ENCODE measurements around the gene TTC9B.

TTC9B gene

GRCh38 chr19:40247735-40248262 is 29.6 kb upstream of the TTC9B start:
- no peak for DNase-seq

GRCh38 chr19:40247178-40247577 is 29.0 kb upstream of the TTC9B start:
- no peak for DNase-seq

- no peak for DNase-seq
Observed at GRCh38 chr19:40246292-40247073, 28.3 kb upstream of the TTC9B start.

- DNase-seq, result no peak
Observed at GRCh38 chr19:40245506-40246128, 27.4 kb upstream of the TTC9B start.

GRCh38 chr19:40244579-40245317 is 26.6 kb upstream of the TTC9B start:
- DNase-seq, result no peak

GRCh38 chr19:40243181-40243580 is 25.0 kb upstream of the TTC9B start:
- DNase-seq, result no peak

GRCh38 chr19:40242480-40242879 is 24.3 kb upstream of the TTC9B start:
- no peak for DNase-seq

- no peak for DNase-seq
Observed at GRCh38 chr19:40241809-40242384, 23.7 kb upstream of the TTC9B start.

GRCh38 chr19:40241125-40241808 is 23.1 kb upstream of the TTC9B start:
- DNase-seq, result no peak

- no peak for DNase-seq
Observed at GRCh38 chr19:40240332-40240731, 22.1 kb upstream of the TTC9B start.

GRCh38 chr19:40239415-40240226 is 21.4 kb upstream of the TTC9B start:
- DNase-seq, result no peak

GRCh38 chr19:40238775-40239174 is 20.6 kb upstream of the TTC9B start:
- no peak for DNase-seq

GRCh38 chr19:40237791-40238190 is 19.6 kb upstream of the TTC9B start:
- no peak for DNase-seq

- DNase-seq, result no peak
Observed at GRCh38 chr19:40236366-40236765, 18.2 kb upstream of the TTC9B start.

- no peak for DNase-seq
Observed at GRCh38 chr19:40236026-40236355, 17.8 kb upstream of the TTC9B start.

- no peak for DNase-seq
Observed at GRCh38 chr19:40235238-40236025, 17.2 kb upstream of the TTC9B start.

- no peak for DNase-seq
Observed at GRCh38 chr19:40234429-40235237, 16.4 kb upstream of the TTC9B start.

GRCh38 chr19:40233811-40234389 is 15.7 kb upstream of the TTC9B start:
- no peak for DNase-seq

GRCh38 chr19:40232949-40233810 is 15.0 kb upstream of the TTC9B start:
- DNase-seq, result no peak
